GM19193 (cell line): ENCODE measurements around the gene HOXC6.

Experiments used
- POLR2A ChIP-seq: IDR thresholded peaks from 4 replicates; pipeline ENCODE4 v1.6.1; 2011; ENCODE audit not compliant: insufficient read depth, insufficient read length; ENCODE audit errors: extremely low read depth

Gene HOXC6

GRCh38 chr12:54054742-54055194 is 26.5 kb downstream of the HOXC6 start:
- no peak for TF ChIP-seq POLR2A

DNA sequence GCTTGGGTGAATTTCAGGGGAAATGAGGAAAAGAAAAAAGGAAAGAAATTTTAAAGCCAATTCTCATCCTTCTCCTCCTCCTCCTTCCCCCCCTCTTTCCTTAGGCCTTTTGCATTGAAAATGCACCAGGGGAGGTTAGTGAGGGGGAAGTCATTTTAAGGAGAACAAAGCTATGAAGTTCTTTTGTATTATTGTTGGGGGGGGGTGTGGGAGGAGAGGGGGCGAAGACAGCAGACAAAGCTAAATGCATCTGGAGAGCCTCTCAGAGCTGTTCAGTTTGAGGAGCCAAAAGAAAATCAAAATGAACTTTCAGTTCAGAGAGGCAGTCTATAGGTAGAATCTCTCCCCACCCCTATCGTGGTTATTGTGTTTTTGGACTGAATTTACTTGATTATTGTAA is 27.3 kb downstream of the HOXC6 start:
- TF ChIP-seq POLR2A, result no peak

- TF ChIP-seq POLR2A, result no peak
Measured at GRCh38 chr12:54056110-54056509, 27.9 kb downstream of the HOXC6 start.

DNA sequence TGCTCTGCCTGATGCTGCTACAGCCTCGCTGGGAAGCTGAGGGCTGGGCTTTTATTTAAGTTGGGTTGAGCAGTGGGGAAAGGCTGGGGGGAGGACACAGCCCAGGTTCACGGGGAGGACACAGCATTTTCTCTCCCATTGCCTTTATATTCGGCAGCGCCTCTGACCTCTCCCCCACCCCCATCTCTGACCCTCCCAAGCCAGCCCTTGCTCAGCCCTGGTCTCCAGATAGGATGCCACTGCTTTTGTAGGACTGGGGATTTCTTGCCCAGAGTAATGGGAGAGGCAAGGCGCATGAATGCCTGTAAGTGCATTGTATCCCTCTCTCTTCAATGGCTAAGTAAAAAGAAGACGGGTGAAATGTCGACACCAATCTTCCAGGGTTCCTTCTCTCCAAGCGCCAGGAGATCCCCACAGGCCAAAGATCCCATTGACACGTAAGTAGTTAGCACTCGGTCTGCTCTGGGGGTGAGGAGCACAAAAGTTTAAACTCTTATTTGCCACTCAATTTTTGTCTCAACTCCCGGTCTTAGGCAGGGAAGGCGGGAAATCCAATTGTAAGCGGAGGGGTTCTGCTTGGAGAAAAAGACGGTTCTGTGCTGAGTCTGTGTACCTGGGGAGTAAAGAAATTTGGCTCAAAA is 30.0 kb downstream of the HOXC6 start:
- no peak for TF ChIP-seq POLR2A

DNA sequence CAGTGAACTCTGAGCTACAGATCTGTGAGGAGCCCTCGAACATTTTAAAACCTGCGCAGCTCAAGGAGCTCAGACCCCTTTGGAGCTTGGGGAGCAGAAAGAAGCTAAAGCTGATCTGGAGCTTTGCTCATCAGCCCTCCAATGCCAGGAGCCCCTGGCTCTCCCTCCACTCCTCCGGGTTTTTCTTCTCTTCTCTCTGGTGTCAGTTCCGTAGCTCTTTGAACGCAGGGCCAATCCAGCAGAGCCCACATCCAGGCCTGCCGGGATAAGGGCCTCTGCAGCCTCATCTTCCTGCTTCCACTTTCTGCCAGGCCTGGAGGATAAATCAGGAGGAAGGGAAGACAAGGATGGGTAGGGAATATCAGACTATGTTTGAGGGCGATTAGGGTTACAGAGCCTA is 31.4 kb downstream of the HOXC6 start:
- no peak for TF ChIP-seq POLR2A

GRCh38 chr12:54060174-54060974 is 32.1 kb downstream of the HOXC6 start:
- TF ChIP-seq POLR2A, result no peak

- TF ChIP-seq POLR2A, result no peak
Measured at GRCh38 chr12:54060975-54061778, 32.9 kb downstream of the HOXC6 start.

DNA sequence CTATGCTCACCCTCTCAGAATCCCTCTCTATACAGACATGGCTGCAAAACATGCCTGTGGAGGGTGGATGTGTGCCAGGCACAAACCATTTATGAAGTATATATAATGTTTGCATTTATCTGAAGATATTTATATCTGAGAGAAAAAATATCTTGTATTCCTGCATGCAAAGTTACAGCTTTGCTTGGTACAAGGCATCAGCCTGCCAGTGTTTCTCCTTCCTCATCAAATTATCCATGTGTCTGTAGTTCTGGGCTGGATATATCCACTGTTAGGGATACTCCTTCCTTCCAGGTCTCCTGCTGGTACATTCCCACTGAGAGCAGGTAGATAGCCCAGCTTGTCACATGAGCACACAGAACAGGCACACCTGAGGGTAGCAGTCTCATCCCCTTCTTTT is 37.4 kb downstream of the HOXC6 start:
- no peak for TF ChIP-seq POLR2A

GRCh38 chr12:54066408-54066807 is 38.2 kb downstream of the HOXC6 start:
- no peak for TF ChIP-seq POLR2A

GRCh38 chr12:54068418-54069070 is 40.3 kb downstream of the HOXC6 start:
- no peak for TF ChIP-seq POLR2A

DNA sequence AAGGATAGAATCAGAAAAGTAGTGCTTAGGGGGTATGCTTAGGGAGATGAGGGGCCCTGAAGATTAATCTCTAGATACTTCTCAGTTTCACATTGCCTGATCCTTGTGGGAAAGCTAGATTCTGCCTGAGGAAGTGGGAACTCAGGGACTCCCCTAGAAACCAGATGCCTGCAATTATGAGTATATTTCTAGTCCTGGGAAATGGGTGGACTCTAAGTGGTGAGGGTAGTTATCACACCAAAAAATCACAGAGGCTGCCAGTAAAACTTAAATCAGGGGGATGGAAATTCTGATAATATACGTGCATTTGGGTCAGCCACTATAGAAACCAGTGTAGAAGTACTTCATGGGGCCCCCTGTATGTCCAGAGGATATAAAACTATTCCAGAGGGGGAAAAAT is 43.7 kb downstream of the HOXC6 start:
- TF ChIP-seq POLR2A, result no peak

GRCh38 chr12:54074308-54074707 is 46.1 kb downstream of the HOXC6 start:
- no peak for TF ChIP-seq POLR2A

- no peak for TF ChIP-seq POLR2A
Measured at GRCh38 chr12:54075409-54075808, 47.2 kb downstream of the HOXC6 start.

GRCh38 chr12:54075974-54076373 is 47.7 kb downstream of the HOXC6 start:
- no peak for TF ChIP-seq POLR2A
